Loucy (cell line): ENCODE data around the gene NXPE1.

Experiments used
- H2AFZ ChIP-seq: fragments of 200-600 bp; sonication (generic); 2 replicates; pipeline ENCODE4 v1.6.0; 2016; ENCODE audit warnings: antibody characterized with exemption, mild to moderate bottlenecking, low read length, moderate library complexity
- H3F3A ChIP-seq: fragments of 200-600 bp; 2 replicates; pipeline ENCODE4 v1.6.0; 2016; ENCODE audit warnings: antibody characterized with exemption, low read depth, mild to moderate bottlenecking
- H3K27me3 ChIP-seq: fragments of 200-600 bp; sonication (generic); 2 replicates; pipeline ENCODE4 v1.6.1; 2014; ENCODE audit warnings: low read length, mild to moderate bottlenecking; ENCODE audit not compliant: insufficient read depth, poor library complexity, severe bottlenecking
- H3K36me3 ChIP-seq: fragments of 200-600 bp; sonication (generic); 2 replicates; pipeline ENCODE4 v1.6.1; 2016; ENCODE audit warnings: low read length; ENCODE audit not compliant: insufficient read depth
- H3K4me1 ChIP-seq: fragments of 200-600 bp; sonication (generic); 2 replicates; pipeline ENCODE4 v1.5.1; 2014; ENCODE audit warnings: low read length, mild to moderate bottlenecking; ENCODE audit not compliant: insufficient read depth, poor library complexity, severe bottlenecking
- H3K4me2 ChIP-seq: fragments of 200-600 bp; sonication (generic); 2 replicates; pipeline ENCODE4 v1.6.0; 2014; ENCODE audit warnings: antibody characterized with exemption, low read length, low read depth, mild to moderate bottlenecking; ENCODE audit not compliant: poor library complexity, severe bottlenecking
- H3K4me3 ChIP-seq: fragments of 200-600 bp; sonication (generic); 2 replicates; pipeline ENCODE4 v1.5.1; 2014; ENCODE audit warnings: low read length, mild to moderate bottlenecking, mixed read lengths; ENCODE audit not compliant: poor library complexity, severe bottlenecking
- H3K79me2 ChIP-seq: fragments of 200-600 bp; sonication (generic); 2 replicates; pipeline ENCODE4 v1.6.1; 2014; ENCODE audit warnings: low read length; ENCODE audit not compliant: insufficient read depth
- H3K9ac ChIP-seq: fragments of 200-600 bp; sonication (generic); 2 replicates; pipeline ENCODE4 v1.6.0; 2014; ENCODE audit warnings: mild to moderate bottlenecking, low read depth, low read length, moderate library complexity; ENCODE audit not compliant: poor library complexity, severe bottlenecking
- H3K9me2 ChIP-seq: fragments of 200-600 bp; sonication (generic); replicated peaks from 2 replicates; pipeline ENCODE4 v1.6.1; 2016; ENCODE audit warnings: low read depth, low read length, mixed read lengths
- H3K9me3 ChIP-seq: fragments of 200-600 bp; sonication (generic); 2 replicates; pipeline ENCODE4 v1.6.1; 2014; ENCODE audit warnings: mild to moderate bottlenecking, antibody characterized with exemption, low read length, low read depth; ENCODE audit not compliant: insufficient read depth
- H4K20me1 ChIP-seq: fragments of 200-600 bp; sonication (generic); 2 replicates; pipeline ENCODE4 v1.6.0; 2014; ENCODE audit warnings: antibody characterized with exemption, low read length, mild to moderate bottlenecking; ENCODE audit not compliant: insufficient read depth, poor library complexity, severe bottlenecking
- CTCF ChIP-seq: fragments of 200-600 bp; sonication (generic); conservative IDR thresholded peaks from 2 replicates; pipeline ENCODE4 v1.5.1; 2014; ENCODE audit warnings: mild to moderate bottlenecking, antibody characterized with exemption, low read length
- EZH2phosphoT487 ChIP-seq: fragments of 200-600 bp; IDR thresholded peaks from 2 replicates; pipeline ENCODE4 v1.6.1; 2018; ENCODE audit warnings: antibody characterized with exemption, mild to moderate bottlenecking, moderate library complexity, borderline replicate concordance

The NXPE1 gene

DNA sequence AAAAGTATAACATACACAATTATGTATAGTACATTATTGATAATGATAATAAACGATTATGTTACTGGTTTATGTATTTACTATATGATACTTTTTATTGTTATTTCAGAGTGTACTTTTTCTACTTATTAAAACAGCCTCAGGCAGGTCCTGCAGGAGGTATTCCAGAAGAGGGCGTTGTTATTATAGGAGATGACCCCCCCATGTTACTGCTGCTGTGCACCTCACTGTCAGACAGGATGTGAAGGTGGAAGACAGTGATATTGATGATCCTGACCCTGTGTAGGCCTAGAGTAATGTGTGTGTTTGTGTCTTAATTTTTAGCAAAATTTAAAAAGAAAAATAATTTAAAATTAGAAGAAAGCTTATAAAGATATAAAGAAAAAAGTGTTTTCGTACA lies 62.8 kb downstream of the NXPE1 start:
- Histone ChIP-seq H3K4me1 (no peaks in the 10 kb centered on the region), H3K9me3 (no peaks in the 10 kb centered on the region), H3K79me2 (no peaks in the 10 kb centered on the region), H4K20me1 (no peaks in the 10 kb centered on the region), H3K27me3 (no peaks in the 10 kb centered on the region), H3K36me3 (no peaks in the 10 kb centered on the region), H2AFZ (no peak overlapping the region), H3K9ac (no peak overlapping the region), H3K4me3 (no peak overlapping the region), H3F3A (no peaks in the 10 kb centered on the region), H3K4me2 (no peak overlapping the region), H3K9me2 (no peaks in the 10 kb centered on the region)
- TF ChIP-seq CTCF = no peak
- TF ChIP-seq EZH2phosphoT487 = no peak

GRCh38 chr11:114483929-114484328 lies 75.8 kb downstream of the NXPE1 start:
- no peaks in the 10 kb centered on the region for H3K4me1 ChIP-seq
- no peak overlapping the region for H3K9ac ChIP-seq
- no peaks in the 10 kb centered on the region for H3K79me2 ChIP-seq
- no peaks in the 10 kb centered on the region for H3F3A ChIP-seq
- H3K4me2 ChIP-seq = no peak overlapping the region
- H3K4me3 ChIP-seq = no peak overlapping the region
- H3K27me3 ChIP-seq = no peaks in the 10 kb centered on the region
- H2AFZ ChIP-seq = no peak overlapping the region
- H3K9me2 ChIP-seq = no peaks in the 10 kb centered on the region
- no peaks in the 10 kb centered on the region for H4K20me1 ChIP-seq
- H3K9me3 ChIP-seq = no peaks in the 10 kb centered on the region
- H3K36me3 ChIP-seq = no peaks in the 10 kb centered on the region
- TF ChIP-seq CTCF (no peak), EZH2phosphoT487 (no peak)

GRCh38 chr11:114482114-114482513 lies 77.6 kb downstream of the NXPE1 start:
- TF ChIP-seq CTCF = no peak
- TF ChIP-seq EZH2phosphoT487 = no peak
- H4K20me1 ChIP-seq = no peaks in the 10 kb centered on the region
- no peak overlapping the region for H3K9ac ChIP-seq
- no peaks in the 10 kb centered on the region for H3K27me3 ChIP-seq
- H2AFZ ChIP-seq = no peak overlapping the region
- H3K36me3 ChIP-seq = no peaks in the 10 kb centered on the region
- H3K9me3 ChIP-seq = no peaks in the 10 kb centered on the region
- no peak overlapping the region for H3K4me2 ChIP-seq
- H3K4me1 ChIP-seq = no peaks in the 10 kb centered on the region
- no peaks in the 10 kb centered on the region for H3F3A ChIP-seq
- no peaks in the 10 kb centered on the region for H3K9me2 ChIP-seq
- H3K4me3 ChIP-seq = no peak overlapping the region
- H3K79me2 ChIP-seq = no peaks in the 10 kb centered on the region
